GM12891 (cell line): ENCODE data around the gene HMCN2.

Experiments used
- DNase-seq: peaks from one replicate; pipeline ENCODE4 v3.0.0; 2011; ENCODE audit warnings: low spot score; ENCODE audit not compliant: insufficient read length
- FAIRE-seq: peaks from 2 replicates; lab custom pipeline; 2011; peaks lifted over from hg19 to GRCh38; lab: Jason Lieb, UNC
- PAX5 ChIP-seq: IDR thresholded peaks from 2 replicates; pipeline ENCODE4 v1.6.1; 2011; ENCODE audit warnings: low read length, moderate library complexity, mild to moderate bottlenecking; ENCODE audit not compliant: insufficient read depth, severe bottlenecking
- POLR2A ChIP-seq: IDR thresholded peaks from 2 replicates; pipeline ENCODE4 v1.6.1; 2011; ENCODE audit warnings: low read depth, low read length, control low read depth
- POLR2AphosphoS5 ChIP-seq: IDR thresholded peaks from 2 replicates; pipeline ENCODE4 v1.6.1; 2011; ENCODE audit warnings: low read depth, low read length, control low read depth
- POU2F2 ChIP-seq: IDR thresholded peaks from 2 replicates; pipeline ENCODE4 v1.6.1; 2011; ENCODE audit warnings: low read depth, mild to moderate bottlenecking, control low read depth, low read length, moderate library complexity
- SPI1 ChIP-seq: IDR thresholded peaks from 2 replicates; pipeline ENCODE4 v1.6.1; 2011; ENCODE audit warnings: low read depth, low read length, control low read depth
- TAF1 ChIP-seq: IDR thresholded peaks from 2 replicates; pipeline ENCODE4 v1.6.1; 2011; ENCODE audit warnings: low read depth, low read length, control low read depth

The HMCN2 gene

DNA sequence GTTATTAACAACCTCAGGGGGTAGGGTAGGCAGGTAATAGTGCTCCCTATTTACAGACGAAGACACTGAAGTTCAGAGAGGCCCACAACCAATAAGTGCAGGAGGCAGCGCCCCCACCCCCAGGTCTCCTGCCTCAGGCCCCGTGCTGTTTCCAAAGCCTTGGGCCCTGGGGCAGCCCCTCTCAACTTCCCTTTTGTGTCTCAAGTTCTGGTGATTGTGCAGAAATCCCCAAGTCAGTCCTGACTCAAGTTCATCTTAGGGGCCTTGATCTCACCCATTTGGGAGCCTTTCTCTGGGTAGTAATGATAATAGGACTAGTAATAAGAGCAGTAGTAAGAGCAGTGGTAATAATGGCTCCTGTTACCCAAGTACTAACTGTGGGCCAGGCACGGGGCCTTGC lies 143.7 kb downstream of the HMCN2 start:
- FAIRE-seq (no peak), DNase-seq (no peak)
- TF ChIP-seq POLR2AphosphoS5: no peak
- no peak for TF ChIP-seq POU2F2
- no peak for TF ChIP-seq TAF1
- TF ChIP-seq PAX5: no peak
- TF ChIP-seq POLR2A: no peak

DNA sequence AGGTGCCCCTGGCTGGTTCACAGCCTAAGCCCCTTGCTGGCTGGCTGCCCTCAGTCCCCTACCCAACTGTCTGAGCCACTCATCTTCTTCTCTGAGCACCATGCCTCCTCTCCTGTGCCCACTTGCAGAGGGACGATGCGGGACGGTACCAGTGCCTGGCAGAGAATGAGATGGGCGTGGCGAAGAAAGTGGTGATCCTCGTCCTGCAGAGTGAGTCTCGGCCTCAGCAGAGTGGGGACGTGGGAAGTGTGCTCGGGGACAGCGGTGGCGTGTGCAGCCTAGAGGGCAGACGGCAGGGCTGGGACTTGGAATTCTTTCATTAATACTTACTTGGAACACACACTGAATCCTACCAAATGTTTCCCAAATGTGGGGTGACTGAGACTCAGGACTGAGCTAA lies 144.9 kb downstream of the HMCN2 start:
- TF ChIP-seq POLR2AphosphoS5: no peak
- TF ChIP-seq PAX5: no peak
- no peak for TF ChIP-seq SPI1
- no peak for TF ChIP-seq TAF1
- TF ChIP-seq POU2F2: no peak
- no peak for TF ChIP-seq POLR2A
- FAIRE-seq (no peak), DNase-seq (no peak)

DNA sequence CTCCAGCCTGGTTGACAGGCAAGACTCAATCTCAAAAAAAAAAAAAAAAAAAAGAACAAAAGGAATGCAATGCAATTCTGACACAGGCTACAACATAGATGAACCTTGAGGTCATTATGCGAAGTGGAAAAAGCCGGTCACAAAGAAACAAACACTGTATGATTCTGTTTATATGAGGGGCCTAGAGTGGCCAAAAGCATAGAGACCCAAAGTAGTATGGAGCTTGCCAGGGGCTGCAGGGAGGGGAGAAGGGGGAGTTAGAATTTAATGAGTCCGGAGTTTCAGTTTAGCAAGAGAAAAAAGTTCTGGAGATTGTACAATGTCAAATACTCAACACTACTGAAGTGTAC lies 146.0 kb downstream of the HMCN2 start:
- TF ChIP-seq POLR2AphosphoS5 (no peak), POLR2A (no peak), SPI1 (no peak), PAX5 (no peak), TAF1 (no peak), POU2F2 (no peak)
- FAIRE-seq (no peak), DNase-seq (no peak)

DNA sequence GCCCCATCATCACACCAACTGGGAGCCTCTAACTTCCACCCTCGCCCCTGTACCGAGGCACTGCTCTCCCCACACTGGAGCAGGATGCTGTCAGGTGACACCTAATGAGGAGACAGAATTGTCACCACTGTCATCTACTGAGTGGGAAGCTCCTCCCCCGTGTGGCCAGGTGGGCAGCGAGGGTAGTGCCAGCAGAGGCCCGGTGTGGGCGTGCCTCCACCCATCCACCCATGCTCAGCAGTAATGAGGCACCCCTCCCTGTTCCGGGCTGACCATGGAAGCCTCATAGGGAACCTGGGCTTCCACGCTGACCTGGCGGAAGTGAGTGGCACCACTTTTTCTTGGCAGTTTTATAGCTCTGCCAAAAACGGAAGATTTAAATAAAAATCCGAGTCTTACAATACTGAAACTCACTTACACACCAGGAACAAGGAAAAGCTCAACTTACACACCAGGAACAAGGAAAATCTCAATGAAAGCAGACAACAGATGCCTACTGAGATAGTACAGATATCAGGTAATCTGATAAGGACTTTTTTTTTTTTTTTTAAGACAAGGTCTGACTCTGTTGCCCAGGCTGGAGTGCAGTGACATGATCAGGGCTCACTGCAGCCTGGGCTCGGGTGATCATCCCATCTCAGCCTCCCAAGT lies 148.6 kb downstream of the HMCN2 start:
- FAIRE-seq: no peak
- TF ChIP-seq TAF1: no peak
- TF ChIP-seq POLR2AphosphoS5: no peak
- TF ChIP-seq PAX5: no peak
- no peak for TF ChIP-seq SPI1
- TF ChIP-seq POLR2A: no peak
- no peak for TF ChIP-seq POU2F2
- DNase-seq: no peak

DNA sequence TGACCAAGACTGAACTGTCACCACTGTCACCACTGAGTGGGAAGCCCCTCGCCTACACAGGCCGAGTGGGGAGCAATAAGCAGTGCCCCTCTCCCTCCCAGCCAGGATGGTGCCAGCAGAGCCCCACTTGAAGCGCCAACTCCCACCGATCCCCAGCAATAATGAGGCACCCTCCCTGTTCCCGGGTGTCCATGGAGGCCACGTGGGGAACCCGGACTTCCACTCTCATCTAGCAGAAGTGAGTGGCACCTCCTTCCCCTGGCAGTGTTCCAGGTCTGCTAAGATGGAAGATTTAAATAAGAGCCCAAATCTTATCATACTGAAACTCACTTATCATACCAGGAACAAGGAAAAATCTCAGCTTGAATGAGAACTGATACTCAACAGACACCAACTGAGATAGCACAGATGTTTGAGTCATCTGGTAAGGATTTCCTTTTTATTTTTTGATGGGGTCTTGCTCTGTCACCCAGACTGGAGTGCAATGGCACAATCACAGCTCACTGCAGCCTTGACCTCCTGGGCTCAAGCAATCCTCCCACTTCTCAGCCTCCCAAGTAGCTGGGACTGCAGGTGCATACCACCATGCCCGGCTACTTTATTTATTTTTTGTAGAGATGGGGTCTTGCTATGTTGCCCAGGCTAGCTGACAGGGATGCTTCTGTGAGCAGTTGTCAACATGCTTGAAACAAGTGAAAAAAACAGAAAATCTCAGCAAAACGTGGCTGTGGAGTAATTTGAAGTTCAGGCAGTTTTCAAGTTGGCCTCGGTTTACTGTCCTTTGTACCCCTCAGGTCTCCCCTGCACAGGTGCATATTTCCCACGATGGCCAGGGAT lies 149.6 kb downstream of the HMCN2 start:
- TF ChIP-seq POU2F2 (no peak), POLR2A (no peak), TAF1 (no peak), PAX5 (no peak), POLR2AphosphoS5 (no peak), SPI1 (no peak)
- no peak for FAIRE-seq
- DNase-seq: no peak

DNA sequence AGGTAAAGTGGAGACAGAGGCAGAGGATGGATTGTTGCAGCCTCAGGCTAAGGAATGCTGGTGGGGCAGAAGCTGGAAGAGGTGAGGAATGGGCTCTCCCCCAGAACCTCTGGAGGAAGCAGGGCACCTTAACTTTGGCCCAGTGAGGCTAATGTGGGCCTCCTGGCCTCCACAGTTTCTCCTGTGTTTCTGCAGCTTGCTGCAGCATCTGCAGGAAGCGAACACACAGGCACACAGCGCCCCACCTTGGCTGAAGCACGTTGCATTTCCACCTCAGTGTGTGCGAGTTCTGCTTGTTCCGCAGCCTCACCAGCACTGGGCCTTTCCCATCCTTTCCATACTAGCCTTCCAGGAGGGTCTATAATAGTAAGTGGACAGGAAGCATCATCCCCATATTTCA lies 152.0 kb downstream of the HMCN2 start:
- no peak for FAIRE-seq
- TF ChIP-seq TAF1: no peak
- no peak for DNase-seq

DNA sequence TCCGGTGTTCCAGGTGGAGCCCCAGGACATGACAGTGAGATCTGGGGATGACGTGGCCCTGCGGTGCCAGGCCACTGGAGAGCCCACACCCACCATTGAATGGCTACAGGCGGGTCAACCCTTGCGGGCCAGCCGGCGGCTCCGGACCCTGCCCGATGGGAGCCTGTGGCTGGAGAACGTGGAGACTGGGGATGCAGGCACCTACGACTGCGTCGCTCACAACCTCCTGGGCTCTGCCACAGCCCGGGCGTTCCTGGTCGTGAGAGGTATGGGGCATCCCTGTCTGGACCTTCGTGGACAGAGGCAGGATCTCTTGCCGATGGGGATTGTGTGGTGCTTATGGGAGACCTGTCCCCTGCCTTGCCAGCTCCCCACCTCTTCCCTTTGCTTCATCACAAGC lies 153.2 kb downstream of the HMCN2 start:
- TF ChIP-seq POLR2A (no peak), POU2F2 (no peak), TAF1 (no peak), PAX5 (no peak), POLR2AphosphoS5 (no peak), SPI1 (no peak)
- DNase-seq (no peak), FAIRE-seq (no peak)

DNA sequence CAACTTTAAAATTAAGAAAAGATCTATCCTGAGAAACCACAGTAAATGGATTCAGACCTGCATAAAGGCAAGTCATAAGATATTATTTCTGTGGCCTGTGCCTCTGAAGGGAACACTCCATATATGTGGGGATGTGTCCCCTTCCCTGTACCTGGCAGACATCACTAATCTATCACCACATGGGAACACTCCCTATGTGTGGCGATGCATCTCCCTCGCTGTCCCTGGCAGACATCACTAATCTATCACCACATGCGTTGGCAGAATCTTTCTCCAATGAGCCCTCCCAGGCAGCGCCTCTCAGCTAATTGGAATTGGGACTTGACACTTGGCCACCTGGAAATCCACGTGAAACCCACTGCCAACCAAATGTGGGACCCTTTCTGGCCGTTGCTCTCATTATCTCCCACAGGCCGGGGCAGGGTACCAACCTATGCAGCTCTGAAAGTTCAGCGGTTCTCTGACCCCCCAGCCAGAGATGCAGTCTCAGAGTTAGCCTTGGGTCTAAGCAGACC lies 154.0 kb downstream of the HMCN2 start:
- TF ChIP-seq POU2F2 (no peak), SPI1 (no peak)
- no peak for FAIRE-seq

DNA sequence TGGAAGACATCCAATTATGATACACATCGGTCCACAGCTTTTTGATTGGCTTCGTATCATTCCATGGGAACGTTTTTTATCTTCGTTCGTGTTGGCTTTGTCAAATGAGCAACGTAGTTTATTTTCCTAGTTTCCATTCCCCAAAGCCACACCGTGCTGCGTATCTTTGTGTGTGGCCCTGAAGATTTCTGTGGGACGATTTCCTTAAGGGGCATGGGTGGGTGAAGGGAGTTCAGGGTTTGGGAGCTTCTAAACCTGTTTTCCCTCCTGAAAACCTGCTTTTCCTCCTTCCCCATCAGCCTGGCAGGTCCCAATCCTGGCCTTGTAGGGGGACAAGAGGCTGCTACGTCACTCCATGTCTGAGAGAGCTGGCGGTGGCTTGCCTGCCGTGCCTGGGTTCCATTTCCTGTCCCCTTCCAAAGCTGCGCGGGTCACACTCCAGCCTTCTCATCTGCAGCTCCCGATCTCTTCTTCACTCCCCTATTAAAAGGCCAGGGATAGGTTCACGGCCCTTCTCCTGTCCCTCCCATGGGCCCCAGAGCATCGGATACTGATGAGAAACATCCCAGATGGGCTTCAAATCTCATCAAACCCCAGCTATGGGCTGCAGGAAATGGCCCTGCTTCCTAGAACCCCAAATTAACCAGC lies 155.7 kb downstream of the HMCN2 start:
- no peak for DNase-seq
- no peak for TF ChIP-seq POU2F2

More for the DNA sequence above, 154.0 kb downstream of the HMCN2 start:
- DNase-seq: no peak

DNA sequence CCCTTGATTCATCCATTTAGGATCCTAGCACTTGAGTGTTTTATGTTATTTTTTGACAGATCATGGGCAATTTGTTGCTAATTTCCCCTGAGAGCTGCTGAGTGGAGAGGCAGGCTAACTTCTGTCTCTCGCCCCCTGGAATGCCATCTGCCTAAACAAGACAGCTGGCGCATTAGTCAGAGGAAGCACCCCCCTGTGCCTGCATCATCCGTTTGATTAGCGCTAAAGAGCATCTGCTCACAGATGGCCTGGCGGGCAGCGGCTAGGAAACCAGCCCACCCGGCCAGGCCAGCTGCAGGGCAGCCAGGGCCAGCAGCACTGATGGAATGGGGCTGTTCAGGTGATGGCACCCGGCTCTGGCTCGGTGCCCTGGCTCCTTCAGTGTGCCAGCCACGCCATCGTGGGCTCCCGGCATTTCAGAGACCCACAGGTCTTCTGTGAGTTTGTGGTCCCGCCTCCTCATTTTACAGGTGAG lies 156.3 kb downstream of the HMCN2 start:
- no peak for FAIRE-seq
- TF ChIP-seq POLR2A: no peak
- no peak for TF ChIP-seq PAX5
- TF ChIP-seq POU2F2: no peak
- TF ChIP-seq SPI1: no peak
- no peak for TF ChIP-seq TAF1
- no peak for TF ChIP-seq POLR2AphosphoS5
- DNase-seq: no peak

More for the DNA sequence above, 155.7 kb downstream of the HMCN2 start:
- no peak for FAIRE-seq
